Hematopoietic multipotent progenitor cell treated with erythropoietin and hydrocortisone succinate and interleukin-3 and kit ligand, for 17 days (in vitro differentiated cells): ENCODE measurements around the gene RAD23A.
"Not testable (repeated sequence)": the region's sequence is repeated elsewhere in the genome, so short reads cannot be mapped to it uniquely, and the experiment has no call there.

Experiments used
- DNase-seq: peaks from one replicate; pipeline ENCODE4 v3.0.0-alpha.2; 2015; ENCODE audit warnings: low spot score

The RAD23A gene

DNA sequence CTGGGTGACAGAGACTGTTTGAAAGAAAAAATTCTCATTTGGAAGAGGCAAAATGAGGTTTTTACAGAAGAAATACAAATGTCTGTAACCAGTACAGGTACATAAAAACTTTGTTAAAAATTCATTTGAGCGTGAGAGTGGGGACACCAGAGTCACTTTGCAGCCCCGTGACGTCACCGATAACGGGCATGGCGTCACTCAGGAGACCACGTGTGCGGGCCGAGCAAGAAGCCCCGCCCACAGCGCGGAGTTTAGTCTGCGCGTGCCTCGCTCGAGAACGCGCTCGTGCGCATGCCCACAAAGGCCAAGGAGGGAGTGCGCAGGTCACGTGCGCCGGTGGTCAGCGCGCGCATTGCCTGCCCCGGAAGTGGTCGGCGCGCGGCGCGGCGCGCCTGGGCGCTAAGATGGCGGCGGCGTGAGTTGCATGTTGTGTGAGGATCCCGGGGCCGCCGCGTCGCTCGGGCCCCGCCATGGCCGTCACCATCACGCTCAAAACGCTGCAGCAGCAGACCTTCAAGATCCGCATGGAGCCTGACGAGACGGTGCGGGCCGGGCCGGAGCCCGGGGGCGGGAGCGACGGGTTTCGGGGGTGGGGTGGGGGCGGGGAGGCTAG, at the start of gene RAD23A:
Gene RAD23A, plus strand, starts transcription at position 384 of the 613 bp plus-strand sequence. Its CDS starts 87 bp downstream, at position 471.
- DNase-seq = peak; percentile 100

DNA sequence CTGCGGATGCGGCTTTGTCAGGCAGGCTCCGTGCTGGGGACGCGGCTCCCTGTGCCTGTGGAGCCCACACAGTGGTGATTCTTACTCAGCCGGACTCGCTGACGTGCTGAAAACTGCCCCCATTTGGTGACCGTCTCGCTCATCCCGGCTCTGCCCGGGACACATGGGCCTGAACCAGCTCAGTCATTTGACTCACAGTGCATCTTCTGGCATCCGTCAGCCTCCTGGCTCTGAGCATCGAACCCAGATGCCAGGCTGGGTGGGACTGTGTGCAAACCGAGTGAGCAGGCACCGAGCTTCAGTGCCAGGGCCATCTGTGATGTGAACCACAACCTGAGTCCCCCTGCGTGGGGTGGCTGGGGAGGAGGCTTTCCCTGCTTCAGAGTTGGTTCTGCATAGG, 49.2 kb upstream of the RAD23A start:
- no peak for DNase-seq

DNA sequence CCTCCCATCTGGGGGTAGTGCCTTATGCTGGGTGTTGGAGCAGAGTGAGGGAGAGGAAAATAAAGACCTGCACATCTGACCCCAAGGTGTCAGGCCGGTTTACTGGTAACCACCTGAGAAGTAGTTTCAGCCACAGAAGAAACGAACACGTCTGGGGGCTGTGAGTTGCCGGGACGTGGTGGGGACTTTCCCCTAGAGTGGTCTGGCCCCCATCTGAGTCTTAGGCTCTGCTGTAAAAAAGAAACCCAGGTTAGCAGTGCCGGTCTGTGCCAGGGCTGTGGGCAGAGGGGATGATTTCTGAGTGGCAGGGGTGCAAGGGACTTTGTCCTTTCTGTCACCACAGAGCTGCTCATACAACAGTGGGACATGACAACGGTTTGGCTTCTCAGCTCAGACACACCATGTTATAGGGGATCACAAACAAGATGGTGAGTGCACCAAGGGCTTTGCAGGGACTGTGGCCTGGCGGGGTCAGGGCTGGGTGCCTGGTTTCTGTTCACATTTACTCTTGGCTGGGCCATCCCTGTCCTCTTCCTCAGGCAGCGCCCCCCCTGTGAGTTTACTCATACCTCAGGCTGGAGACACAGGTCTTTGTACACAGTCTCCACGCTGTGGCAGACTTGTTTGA, 45.7 kb upstream of the RAD23A start:
- no peak for DNase-seq

DNA sequence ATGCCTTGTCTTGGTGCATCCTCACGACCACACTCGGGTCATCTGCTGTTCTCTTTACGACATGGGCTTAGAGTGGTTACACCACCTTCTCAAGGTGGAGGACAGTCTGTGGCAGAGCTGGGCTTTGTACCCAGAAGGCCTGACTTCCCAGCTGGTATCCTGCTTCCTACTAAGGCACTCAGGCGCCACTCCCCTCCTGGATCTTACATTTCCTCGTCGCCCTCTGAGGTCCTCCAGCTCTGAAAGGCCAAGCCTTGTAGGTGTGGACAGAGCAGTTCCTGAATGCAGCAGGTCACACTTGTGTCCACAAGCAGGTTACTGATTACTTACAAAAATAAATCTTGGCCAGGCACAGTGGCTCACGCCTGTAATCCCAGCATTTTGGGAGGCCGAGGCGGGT, 38.5 kb upstream of the RAD23A start:
- DNase-seq = no peak

GRCh38 chr19:12912571-12912970, 33.1 kb upstream of the RAD23A start:
- DNase-seq = no peak

- peak; percentile 49 for DNase-seq
Measured at GRCh38 chr19:12913011-12913561, 32.6 kb upstream of the RAD23A start.

- no peak for DNase-seq
Measured at GRCh38 chr19:12913851-12914690, 31.6 kb upstream of the RAD23A start.

DNA sequence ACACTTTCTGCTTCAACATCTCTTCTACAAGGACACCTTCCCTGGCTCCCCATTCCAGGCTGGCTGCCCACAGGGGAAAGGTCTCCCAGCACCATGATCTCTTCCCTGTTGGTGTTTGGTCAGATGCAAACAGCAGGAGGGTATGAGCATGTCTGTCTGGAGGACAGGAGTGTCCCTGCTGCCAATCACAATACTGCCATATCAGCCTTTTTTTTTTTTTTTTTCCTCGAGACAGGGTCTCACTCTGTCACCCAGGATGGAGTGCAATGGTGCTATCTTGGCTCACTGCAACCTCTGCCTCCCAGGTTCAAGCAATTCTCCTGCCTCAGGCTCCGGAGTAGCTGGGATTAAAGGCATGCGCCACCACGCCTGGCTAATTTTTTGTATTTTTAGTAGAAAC, 29.8 kb upstream of the RAD23A start:
- DNase-seq = not testable (repeated sequence)

DNA sequence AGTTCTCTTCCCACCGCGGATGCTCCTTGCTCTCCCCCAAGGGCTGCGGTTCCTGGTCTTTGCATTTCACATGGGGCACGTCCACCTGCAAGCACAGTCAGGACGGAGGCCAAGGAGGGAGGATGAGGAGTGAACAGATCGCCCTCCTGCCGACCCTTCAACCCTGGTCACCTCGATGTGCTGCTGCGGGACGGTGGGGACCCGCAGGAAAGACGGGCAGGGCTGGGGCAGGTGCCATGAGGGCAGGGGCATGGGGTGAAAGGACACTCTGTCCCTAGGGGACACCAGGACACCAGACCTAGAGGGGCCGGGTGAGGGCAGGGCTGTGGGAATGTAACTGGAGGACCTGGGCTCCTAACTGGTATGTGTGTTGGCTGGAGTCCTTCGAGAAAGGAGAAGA, 27.4 kb upstream of the RAD23A start:
- DNase-seq = no peak

- DNase-seq = no peak
Measured at GRCh38 chr19:12921047-12921446, 24.6 kb upstream of the RAD23A start.

DNA sequence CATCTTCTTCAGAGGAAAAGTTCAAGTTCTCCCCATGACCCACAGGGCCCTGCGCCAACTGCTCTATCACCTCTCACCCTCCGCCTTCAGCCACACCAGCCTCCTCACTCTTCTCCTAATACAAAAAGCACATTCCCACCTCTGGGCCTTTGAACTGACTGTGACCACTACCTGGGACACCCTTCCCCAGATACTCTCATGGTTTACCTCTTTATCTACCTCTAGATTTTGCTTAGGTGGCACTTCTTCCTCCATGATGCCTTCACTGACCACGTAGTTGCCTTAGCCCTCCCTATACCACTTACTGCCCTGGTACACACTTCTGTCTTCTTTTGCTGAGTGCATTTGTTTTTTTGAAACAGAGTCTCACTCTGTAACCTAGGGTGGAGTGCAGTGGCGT, 22.7 kb upstream of the RAD23A start:
- DNase-seq = no peak

GRCh38 chr19:12924621-12925310, 20.9 kb upstream of the RAD23A start:
- DNase-seq = no peak

DNA sequence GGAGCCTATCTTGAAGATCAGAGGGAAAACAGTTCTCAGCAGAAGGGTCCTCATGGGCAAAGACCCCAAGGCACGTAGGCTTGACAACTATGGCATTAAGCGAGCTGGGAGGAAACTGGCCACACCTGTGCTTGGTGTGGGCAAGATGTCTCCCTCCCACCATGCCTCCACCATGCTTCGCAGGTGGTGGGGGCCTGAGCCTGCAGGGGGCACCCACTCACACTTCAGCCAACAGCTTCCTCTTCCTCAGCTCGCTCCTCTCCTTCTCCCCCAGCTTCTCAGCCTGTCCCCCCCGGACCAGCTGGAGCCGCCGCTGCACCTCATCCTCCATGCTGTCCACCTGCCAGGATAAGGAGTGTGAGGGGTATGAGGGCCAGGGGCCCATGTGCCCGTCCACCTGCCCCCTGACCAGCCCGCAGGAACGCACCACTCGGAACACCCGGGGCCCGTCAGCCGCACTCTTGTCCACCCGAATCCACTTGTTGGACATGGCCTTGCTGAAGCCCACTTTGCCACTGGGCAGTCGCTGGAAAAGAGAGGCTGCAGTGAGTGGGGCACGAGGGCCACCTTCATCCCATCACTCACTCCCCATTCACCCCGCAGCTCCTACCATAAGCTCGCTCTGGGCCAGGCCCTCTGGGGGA, 15.5 kb upstream of the RAD23A start:
- DNase-seq = no peak

DNA sequence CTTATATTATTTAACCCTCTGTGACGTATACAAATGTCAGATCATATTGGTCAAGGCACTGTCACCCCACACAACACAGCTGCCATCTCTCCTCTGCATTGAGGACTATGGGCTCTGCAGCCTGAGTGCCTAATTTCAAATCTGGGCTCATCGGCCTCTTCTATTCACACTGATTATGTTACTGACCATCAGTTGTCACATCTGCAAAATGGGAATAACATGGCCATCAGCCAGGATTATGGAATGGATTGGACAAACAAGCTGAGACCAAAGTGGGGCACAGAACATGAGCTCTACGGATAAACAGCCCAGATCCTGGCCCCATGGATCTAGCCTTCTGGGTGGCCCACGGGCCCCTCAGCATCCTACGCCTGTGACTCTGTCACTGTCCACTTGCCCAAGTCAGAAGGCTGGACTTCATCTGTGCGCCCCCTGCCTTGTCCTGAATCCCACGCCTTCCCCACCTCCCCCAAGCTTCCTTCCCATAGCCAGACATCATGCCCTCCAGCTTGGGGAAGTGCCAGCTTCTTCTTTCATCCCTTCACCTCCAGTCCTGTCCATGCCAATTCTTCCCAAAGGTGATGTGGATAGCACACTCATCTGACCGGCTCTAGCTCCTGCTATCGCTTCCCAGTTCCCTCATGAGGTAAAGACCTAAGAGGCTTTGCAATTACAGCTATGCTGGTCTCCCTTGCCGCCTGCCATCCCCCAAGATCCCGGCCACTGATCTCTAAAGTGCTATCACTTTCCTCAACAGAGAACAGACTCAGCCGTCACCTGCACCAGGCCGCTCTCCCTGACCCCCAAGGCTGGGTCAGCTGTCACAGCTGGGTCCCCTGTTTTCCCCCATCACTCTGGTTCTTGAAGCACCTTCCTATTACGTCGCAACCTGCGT, 13.0 kb upstream of the RAD23A start:
- DNase-seq = peak; percentile 23

DNA sequence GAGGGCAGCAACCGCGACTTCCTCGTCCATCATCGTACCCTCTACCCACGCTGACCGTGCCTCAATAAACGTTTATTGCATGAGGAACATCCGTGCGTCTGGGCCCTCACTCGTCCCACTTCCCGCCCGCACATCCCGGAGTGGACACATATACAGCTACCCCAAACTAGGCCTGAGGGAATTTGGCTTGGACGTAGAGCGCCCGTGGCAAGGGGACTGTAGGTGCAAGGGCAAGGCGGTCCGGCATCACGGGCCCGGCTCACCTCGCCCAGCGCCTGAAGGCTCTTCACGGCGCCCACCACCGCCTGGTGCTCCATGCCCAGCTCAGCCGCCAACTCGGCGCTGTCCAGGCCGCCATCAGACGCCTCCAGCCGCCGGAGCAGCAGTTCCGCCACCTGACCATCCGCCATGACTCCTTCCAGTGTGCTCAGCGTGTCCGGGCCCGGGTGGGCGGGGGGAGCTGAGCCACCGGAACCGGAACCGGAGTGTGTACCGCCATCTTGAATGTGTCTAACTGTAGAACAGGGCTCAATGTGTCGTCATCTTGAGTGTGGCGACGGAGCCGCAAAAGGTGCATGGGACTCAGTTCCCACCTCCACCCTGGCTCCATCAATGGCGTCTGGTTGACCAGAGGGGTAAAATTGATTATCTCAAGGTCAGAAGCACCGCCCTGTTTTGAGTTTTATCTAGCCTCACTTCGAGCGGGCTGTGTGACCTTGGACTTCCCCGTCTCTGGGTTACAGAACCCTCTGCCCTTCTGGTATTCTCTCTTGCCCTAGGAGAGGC, 12.2 kb upstream of the RAD23A start, which contains the start of gene FARSA:
Gene FARSA, minus strand, starts transcription at position 425 of the 786 bp plus-strand sequence. Its CDS starts 15 bp downstream, at position 410.
- DNase-seq = peak; percentile 93

DNA sequence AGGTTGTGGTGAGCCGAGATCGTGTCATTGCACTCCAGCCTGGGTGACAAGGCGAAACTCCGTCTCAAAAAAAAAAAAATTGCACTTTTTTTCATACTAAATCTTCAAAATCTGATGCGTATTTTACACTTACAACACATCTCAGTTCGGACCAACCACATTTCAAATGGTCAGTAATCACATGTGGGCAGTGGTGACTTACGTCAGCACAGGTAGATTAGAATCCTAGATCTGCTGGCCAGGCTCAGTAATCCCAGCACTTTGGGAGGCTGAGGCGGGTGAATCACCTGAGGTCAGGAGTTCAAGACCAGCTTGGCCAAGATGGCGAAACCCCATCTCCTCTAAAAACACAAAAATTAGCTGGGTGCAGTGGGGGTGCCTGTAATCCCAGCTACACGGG, 10.6 kb upstream of the RAD23A start:
- no peak for DNase-seq

GRCh38 chr19:12936582-12936981, 9.1 kb upstream of the RAD23A start:
- DNase-seq = no peak

DNA sequence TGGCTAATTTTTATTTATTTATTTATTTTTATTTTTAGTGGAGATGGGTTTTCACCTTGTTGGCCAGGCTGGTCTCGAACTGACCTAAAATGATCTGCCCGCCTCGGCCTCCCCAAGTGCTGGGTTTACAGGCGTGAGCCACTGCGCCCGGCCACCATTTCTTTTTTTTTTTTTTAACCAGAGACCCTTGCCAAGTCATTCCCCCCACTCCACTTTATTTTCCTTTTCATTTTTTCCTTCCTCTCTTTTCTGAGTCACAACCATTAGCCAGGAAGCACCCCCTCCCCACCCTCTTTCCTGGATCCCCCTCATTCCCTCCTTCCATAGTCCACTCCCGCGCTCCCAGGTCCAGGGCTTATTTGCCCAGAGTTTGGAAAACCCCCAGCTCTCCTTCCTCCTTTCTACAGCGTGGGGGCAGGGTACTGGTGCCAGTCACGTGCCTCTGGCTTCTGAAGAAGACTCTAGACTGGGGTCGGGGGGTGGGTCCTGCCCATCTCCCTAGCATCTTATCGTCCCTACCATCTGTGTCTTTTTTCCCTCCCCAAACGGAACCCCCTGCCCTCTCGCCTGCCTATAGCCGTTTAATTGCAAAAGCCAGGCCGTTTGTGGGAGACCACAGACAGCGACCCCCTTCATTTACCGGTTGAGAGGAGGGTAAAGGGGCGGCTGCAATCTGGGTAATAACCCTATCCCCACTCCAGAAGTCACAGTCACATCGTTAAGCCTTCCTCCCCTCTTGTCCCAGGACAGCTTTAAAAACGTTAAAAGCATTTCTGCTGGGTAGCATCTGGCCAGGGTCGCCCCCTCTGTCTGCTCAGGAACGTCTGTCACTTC, 8.4 kb upstream of the RAD23A start:
- DNase-seq = peak; percentile 62
